ENCODE measurements around the gene DENND1A.

GRCh38 chr9:123630233-123630632 is 299.7 kb downstream of the DENND1A start:
- TF ChIP-seq POLR2AphosphoS5 (IDR thresholded peaks at IDR 0.05) (no peak), CTCF (IDR thresholded peaks at IDR 0.05) (no peak), POLR2A (IDR thresholded peaks at IDR 0.05) (no peak)
